Limb (tissue), 2 donors: ENCODE results near the gene DIAPH3.

Experiments
- DNase-seq, 2 donors: peaks; one replicate each; pipeline ENCODE4 v3.0.0-alpha.2; 2016; ENCODE audit errors: extremely low spot score in 2 of 2

The DIAPH3 gene

DNA sequence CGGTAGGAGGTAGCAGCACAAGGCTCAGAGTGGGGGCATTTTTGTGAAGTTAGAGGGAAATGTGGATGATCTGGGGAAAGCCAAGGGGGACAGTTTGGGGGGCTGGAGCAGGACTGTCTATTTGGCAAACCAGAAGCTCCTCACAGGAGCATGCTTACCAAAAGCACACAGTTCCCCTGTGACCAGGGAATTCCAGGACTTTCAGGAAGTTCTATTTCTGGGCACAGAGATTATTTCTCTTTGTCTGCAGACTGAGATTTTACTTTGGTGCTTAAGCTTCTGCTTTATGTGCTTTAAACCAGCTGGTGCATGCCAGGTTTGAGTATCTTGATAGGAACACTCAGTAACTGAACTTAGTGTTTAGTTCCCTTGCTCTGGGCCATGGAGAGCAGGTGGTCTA is 525.3 kb downstream of the DIAPH3 start:
- no peak for DNase-seq

DNA sequence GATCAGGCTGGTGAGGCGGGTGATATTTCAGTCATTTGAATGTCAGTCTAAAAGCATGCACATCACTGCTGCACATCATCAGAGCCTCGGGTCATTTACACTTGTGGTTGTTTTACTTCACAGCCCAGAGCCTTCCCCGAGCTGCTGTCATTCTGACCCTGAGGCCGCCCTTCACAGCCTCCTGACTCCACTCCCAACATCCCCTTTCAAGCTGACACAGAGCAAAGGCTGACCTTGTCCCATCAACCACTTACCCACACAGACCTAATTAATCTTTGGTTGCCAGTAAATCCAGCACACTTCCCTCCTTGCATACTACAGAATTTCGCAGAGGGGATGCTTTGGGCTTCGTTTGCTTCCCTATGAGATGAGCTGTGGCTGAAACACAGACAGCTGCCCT is 528.1 kb downstream of the DIAPH3 start:
- no peak for DNase-seq

DNA sequence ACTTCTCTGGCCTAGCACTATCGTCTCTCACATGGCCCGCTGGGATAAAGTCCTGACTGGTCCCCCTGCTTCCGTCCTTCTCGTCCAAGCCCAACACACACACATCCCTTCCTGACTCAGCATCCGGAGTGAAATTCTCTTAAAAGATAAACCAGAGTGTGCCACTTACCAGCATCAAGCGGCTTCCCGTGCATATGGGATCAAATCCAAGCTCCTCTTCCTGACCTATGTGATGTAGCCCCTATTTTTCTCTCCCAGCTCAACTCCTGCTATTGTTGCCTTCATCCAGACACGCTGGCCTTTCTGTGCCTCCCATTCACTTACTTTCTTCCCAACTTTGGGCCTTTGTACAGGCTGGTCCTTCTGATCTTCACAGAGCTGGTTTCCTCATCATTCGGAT is 530.4 kb downstream of the DIAPH3 start:
- no peak for DNase-seq

DNA sequence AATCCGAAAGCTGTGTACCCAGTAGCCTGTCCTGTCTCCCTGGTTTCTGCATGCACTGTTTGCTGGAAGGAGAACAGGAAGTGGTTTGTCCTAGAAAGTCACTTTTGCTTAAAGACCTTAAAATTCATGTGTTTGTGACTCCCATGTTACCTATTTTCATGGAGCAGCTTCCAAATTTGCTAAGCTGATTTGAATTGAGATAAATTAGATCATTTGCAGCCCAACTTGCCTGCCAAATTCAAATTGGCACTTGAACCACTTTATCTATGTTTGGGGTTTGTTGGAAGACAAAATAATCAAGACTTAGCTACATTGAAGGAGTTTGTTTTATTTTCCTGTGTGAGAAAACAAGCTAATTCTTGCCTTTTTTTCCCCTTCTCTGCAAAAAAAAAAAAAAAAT is 532.5 kb downstream of the DIAPH3 start:
- DNase-seq = no peak

DNA sequence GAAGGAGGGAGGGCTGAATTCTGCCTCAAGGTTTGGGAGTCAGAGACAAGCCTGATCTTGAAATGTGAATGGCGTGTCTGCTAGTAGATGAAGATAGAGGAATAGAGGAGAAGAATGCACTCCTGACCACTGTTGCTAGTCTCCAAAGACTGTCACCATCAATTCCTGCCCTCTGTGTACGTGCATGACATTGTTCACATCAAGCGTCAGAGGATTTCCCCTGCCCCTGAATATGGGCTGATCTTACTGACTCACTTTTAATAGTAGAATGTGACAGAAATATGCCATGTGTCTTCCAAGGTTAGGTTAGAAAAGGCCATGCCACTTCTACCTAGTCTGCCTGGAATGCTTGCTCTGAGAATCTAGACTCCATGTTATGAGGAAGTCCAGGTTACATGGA is 538.6 kb downstream of the DIAPH3 start:
- DNase-seq = no peak

DNA sequence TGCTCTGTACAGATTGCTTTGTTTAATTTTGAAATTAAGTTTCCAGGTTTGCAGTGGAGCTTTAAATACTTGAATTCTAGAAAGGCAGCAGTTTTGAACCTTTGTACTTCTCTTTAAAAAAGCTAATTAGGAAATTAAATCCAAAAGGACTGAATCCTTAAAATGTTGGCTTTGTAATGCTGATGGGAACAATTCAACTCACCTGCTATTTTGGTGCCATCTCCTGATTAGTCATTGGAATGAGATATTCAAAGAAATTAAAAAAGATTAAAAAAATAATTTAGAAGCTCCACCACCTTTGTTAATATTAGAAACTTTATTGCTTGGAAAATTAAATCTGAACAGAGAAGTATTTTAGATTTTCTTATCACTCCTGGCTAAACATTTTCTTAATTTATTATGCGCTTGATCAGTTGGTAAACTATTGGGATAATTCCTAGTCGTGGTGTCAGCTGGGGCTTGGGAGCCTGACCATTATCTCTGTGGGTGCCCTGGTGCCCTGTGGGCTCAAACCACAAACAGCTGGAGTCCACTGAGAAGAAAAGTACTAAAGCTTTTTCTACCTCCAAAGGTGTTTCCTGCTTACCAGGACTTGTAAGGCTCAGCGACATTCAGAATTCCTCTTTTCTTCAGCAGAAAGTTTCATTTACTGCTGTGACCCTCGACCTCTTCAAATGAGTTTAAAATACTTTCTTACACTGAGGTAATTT is 540.4 kb downstream of the DIAPH3 start:
- DNase-seq = no peak

DNA sequence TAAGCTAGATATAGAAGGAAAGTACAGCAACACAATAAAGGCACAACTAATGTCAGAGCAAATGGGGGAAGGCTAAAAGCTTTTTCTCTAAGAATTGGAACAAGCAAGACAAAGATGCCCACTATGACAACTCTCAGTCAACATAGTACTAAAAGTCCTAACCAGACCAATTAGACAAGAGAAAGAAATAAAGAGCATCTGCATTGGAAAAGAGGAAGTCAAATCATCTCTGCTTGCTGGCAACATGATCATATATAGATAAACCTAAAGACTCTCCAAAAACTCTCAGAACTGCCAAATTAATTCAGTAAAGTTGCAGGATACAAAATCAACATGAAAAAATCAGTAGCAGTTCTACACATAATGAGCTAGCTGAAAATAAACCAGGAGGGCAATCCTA is 542.0 kb downstream of the DIAPH3 start:
- DNase-seq = no peak
